Parathyroid adenoma (tissue), 2 donors: ENCODE results near the gene RAB24.

Experiments
- H2AFZ ChIP-seq: fragments of 300-600 bp; sonication (generic); one replicate; pipeline ENCODE4 v1.7.0; 2017; ENCODE audit warnings: antibody characterized with exemption, mild to moderate bottlenecking
- H3K27ac ChIP-seq: fragments of 300-600 bp; sonication (generic); one replicate; pipeline ENCODE4 v1.7.0; 2017
- H3K27me3 ChIP-seq: fragments of 300-600 bp; sonication (generic); one replicate; pipeline ENCODE4 v1.7.0; 2017; ENCODE audit warnings: low read length; ENCODE audit not compliant: control insufficient read depth, insufficient read depth
- H3K36me3 ChIP-seq: fragments of 300-600 bp; sonication (generic); one replicate; pipeline ENCODE4 v1.7.0; 2017; ENCODE audit warnings: low read length; ENCODE audit not compliant: control insufficient read depth, insufficient read depth
- H3K4me1 ChIP-seq: fragments of 300-600 bp; sonication (generic); one replicate; pipeline ENCODE4 v1.7.0; 2017; ENCODE audit warnings: control low read depth
- H3K4me2 ChIP-seq: fragments of 300-600 bp; sonication (generic); one replicate; pipeline ENCODE4 v1.7.0; 2017; ENCODE audit warnings: low read length
- H3K4me3 ChIP-seq: fragments of 300-600 bp; sonication (generic); one replicate; pipeline ENCODE4 v1.7.0; 2017; ENCODE audit warnings: low read depth, low read length
- H3K79me2 ChIP-seq: fragments of 300-600 bp; sonication (generic); one replicate; pipeline ENCODE4 v1.7.0; 2017; ENCODE audit warnings: control low read depth
- H3K9ac ChIP-seq: fragments of 300-600 bp; sonication (generic); one replicate; pipeline ENCODE4 v1.7.0; 2017; ENCODE audit warnings: mild to moderate bottlenecking
- H3K9me3 ChIP-seq: fragments of 300-600 bp; sonication (generic); one replicate; pipeline ENCODE4 v1.7.0; 2017; ENCODE audit warnings: low read length; ENCODE audit not compliant: control insufficient read depth
- TF ChIP-seq, protein P1 (sequence below): fragments of 300-600 bp; sonication (generic); IDR thresholded peaks from one replicate; pipeline ENCODE4 v1.7.0; 2017; ENCODE audit warnings: antibody characterized with exemption, mild to moderate bottlenecking
- donor health status: primary hyperparathyroidism.

The RAB24 gene

DNA sequence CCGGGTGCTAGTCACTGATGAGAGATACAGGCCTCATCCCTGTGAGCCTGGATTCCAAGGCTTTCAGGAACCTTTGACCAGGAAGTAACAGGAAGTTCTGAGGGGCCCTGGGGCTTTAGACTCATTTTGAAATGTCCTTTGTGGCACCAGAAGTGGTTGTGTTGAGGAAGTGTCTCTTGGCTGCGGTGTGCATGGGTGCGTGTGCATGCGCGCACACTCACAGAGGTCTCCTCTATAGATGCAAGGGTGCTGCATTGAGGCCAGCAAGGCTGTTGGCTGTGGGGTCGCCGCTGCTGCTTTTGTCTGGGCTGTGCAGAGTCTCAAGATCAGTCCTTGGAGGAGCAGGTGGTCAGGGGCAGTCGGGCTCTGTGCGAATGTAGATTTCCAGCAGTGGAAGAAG, 7.6 kb downstream of the RAB24 start:
- H3K4me3 ChIP-seq, result no peak overlapping the region
- no peak overlapping the region for H3K9ac ChIP-seq
- H3K79me2 ChIP-seq, result no peaks in the 10 kb centered on the region
- no peaks in the 10 kb centered on the region for H3K36me3 ChIP-seq
- no peak overlapping the region for H3K4me2 ChIP-seq
- H3K27ac ChIP-seq, result no peak overlapping the region
- TF ChIP-seq, protein P1, sequence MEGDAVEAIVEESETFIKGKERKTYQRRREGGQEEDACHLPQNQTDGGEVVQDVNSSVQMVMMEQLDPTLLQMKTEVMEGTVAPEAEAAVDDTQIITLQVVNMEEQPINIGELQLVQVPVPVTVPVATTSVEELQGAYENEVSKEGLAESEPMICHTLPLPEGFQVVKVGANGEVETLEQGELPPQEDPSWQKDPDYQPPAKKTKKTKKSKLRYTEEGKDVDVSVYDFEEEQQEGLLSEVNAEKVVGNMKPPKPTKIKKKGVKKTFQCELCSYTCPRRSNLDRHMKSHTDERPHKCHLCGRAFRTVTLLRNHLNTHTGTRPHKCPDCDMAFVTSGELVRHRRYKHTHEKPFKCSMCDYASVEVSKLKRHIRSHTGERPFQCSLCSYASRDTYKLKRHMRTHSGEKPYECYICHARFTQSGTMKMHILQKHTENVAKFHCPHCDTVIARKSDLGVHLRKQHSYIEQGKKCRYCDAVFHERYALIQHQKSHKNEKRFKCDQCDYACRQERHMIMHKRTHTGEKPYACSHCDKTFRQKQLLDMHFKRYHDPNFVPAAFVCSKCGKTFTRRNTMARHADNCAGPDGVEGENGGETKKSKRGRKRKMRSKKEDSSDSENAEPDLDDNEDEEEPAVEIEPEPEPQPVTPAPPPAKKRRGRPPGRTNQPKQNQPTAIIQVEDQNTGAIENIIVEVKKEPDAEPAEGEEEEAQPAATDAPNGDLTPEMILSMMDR, result no peak
- no peaks in the 10 kb centered on the region for H3K9me3 ChIP-seq
- no peak overlapping the region for H2AFZ ChIP-seq
- H3K4me1 ChIP-seq, result peaks cover 2% of the 10 kb centered on the region
- no peaks in the 10 kb centered on the region for H3K27me3 ChIP-seq

DNA sequence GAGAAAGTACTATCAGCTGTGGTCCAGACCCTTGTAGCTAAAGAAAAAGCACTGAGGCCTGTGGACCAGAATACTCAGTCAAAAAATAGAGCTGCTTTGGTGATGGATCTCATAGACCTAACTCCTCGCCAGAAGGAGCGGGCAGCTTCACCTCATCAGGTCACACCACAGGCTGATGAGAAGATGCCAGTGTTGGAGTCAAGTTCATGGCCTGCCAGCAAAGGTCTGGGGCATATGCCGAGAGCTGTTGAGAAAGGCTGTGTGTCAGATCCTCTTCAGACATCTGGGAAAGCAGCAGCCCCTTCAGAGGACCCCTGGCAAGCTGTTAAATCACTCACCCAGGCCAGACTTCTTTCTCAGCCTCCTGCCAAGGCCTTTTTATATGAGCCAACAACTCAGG, 8.9 kb downstream of the RAB24 start:
- Histone ChIP-seq H3K9ac (no peak overlapping the region), H3K27me3 (no peaks in the 10 kb centered on the region), H2AFZ (no peak overlapping the region), H3K9me3 (no peaks in the 10 kb centered on the region), H3K4me3 (no peak overlapping the region), H3K27ac (no peak overlapping the region), H3K36me3 (no peaks in the 10 kb centered on the region), H3K4me1 (no peaks in the 10 kb centered on the region), H3K4me2 (no peak overlapping the region), H3K79me2 (peaks cover 2% of the 10 kb centered on the region)
- TF ChIP-seq, protein P1, result no peak

DNA sequence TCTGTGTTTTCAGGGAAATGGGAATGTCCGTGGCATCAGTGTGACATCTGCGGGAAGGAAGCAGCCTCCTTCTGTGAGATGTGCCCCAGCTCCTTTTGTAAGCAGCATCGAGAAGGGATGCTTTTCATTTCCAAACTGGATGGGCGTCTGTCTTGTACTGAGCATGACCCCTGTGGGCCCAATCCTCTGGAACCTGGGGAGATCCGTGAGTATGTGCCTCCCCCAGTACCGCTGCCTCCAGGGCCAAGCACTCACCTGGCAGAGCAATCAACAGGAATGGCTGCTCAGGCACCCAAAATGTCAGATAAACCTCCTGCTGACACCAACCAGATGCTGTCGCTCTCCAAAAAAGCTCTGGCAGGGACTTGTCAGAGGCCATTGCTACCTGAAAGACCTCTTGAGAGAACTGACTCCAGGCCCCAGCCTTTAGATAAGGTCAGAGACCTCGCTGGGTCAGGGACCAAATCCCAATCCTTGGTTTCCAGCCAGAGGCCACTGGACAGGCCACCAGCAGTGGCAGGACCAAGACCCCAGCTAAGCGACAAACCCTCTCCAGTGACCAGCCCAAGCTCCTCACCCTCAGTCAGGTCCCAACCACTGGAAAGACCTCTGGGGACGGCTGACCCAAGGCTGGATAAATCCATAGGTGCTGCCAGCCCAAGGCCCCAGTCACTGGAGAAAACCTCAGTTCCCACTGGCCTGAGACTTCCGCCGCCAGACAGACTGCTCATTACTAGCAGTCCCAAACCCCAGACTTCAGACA, 9.5 kb downstream of the RAB24 start:
- no peak overlapping the region for H2AFZ ChIP-seq
- TF ChIP-seq, protein P1, result no peak
- H3K4me2 ChIP-seq, result no peak overlapping the region
- H3K4me1 ChIP-seq, result no peaks in the 10 kb centered on the region
- H3K27ac ChIP-seq, result no peak overlapping the region
- H3K36me3 ChIP-seq, result no peaks in the 10 kb centered on the region
- no peaks in the 10 kb centered on the region for H3K27me3 ChIP-seq
- no peak overlapping the region for H3K4me3 ChIP-seq
- H3K9me3 ChIP-seq, result no peaks in the 10 kb centered on the region
- H3K9ac ChIP-seq, result no peak overlapping the region
- peaks cover 2% of the 10 kb centered on the region for H3K79me2 ChIP-seq

DNA sequence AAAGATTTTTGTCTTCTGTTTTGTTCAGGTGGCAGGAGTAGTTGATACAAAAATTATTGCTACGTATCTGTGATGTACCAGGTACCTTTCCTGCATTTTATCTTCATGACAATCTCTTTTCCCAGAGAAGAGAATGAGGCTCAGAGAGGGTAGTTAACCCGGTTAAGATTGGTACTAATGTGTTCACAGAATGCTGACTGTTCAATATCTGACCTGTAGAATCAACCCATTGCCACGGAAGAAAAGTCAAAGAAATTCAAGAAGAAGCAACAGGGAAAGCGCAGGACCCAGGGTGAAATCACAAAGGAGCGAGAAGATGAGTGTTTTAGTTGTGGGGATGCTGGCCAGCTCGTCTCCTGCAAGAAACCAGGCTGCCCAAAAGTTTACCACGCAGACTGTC, 11.8 kb downstream of the RAB24 start:
- Histone ChIP-seq H3K4me1 (no peaks in the 10 kb centered on the region), H3K27ac (no peak overlapping the region)

More for the DNA sequence above, 11.8 kb downstream of the RAB24 start:
- no peak overlapping the region for H3K4me2 ChIP-seq
- TF ChIP-seq, protein P1, result no peak
- no peak overlapping the region for H2AFZ ChIP-seq
- H3K36me3 ChIP-seq, result no peaks in the 10 kb centered on the region
- H3K79me2 ChIP-seq, result peaks cover 2% of the 10 kb centered on the region
- no peaks in the 10 kb centered on the region for H3K27me3 ChIP-seq
- no peak overlapping the region for H3K9ac ChIP-seq
- H3K4me3 ChIP-seq, result no peak overlapping the region
- H3K9me3 ChIP-seq, result no peaks in the 10 kb centered on the region
